OCI-LY7 (cell line): ENCODE measurements around the gene MED31. TPM values are rescaled to one million over a fixed set of nuclear protein-coding genes. Genes with fewer than 3 reads are reported as not detected.
A peak's percentile ranks its signal among the peaks of the same experiment; 100 is the strongest.

Experiments used
- BruUV-seq: library from RNA; stranded (reverse); fragments of 400-500 nt; replicated peaks from 2 replicates; lab custom pipeline; 2021; lab: Mats Ljungman, UMichigan
- CTCF ChIA-PET: fragments of 300-600 bp; sonication (Branson Sonifier 250); formaldehyde crosslinking; loops from one replicate; lab custom pipeline; 2022; ENCODE audit warnings: antibody characterized with exemption; ENCODE audit not compliant: unreplicated experiment; lab: Charles Lee
- POLR2A ChIA-PET: fragments of 300-600 bp; sonication (Branson Sonifier 250); formaldehyde crosslinking; loops from one replicate; lab custom pipeline; 2022; ENCODE audit warnings: antibody characterized with exemption; lab: Charles Lee
- DNase-seq: peaks from one replicate; pipeline ENCODE4 v3.0.0-alpha.2; 2015; ENCODE audit warnings: low spot score
- H2AFZ ChIP-seq: fragments of 200-600 bp; sonication (generic), shearing (Covaris generic); 2 replicates; pipeline ENCODE4 v1.6.1; 2014; ENCODE audit warnings: mild to moderate bottlenecking, antibody characterized with exemption, low read length, moderate library complexity
- H3K27ac ChIP-seq: fragments of 200-600 bp; sonication (generic); 2 replicates; pipeline ENCODE4 v1.5.1; 2014; ENCODE audit warnings: mixed run types, low read depth, mild to moderate bottlenecking, moderate library complexity, low read length, inconsistent platforms; ENCODE audit not compliant: poor library complexity, severe bottlenecking
- H3K36me3 ChIP-seq: fragments of 200-600 bp; sonication (generic); 2 replicates; pipeline ENCODE4 v1.6.1; 2014; ENCODE audit warnings: mild to moderate bottlenecking, antibody characterized with exemption, low read length, moderate library complexity, mixed read lengths; ENCODE audit not compliant: insufficient read depth
- H3K4me1 ChIP-seq: fragments of 200-600 bp; sonication (generic); 2 replicates; pipeline ENCODE4 v1.5.1; 2014; ENCODE audit warnings: mild to moderate bottlenecking, low read length; ENCODE audit not compliant: insufficient read depth, poor library complexity, severe bottlenecking
- H3K4me2 ChIP-seq: fragments of 200-600 bp; sonication (generic); 2 replicates; pipeline ENCODE4 v1.6.1; 2014; ENCODE audit warnings: mild to moderate bottlenecking, low read length
- H3K4me3 ChIP-seq: fragments of 200-600 bp; sonication (generic); 2 replicates; pipeline ENCODE4 v1.5.1; 2014; ENCODE audit warnings: mild to moderate bottlenecking, low read depth, low read length; ENCODE audit not compliant: poor library complexity, severe bottlenecking
- H3K79me2 ChIP-seq: fragments of 200-600 bp; sonication (generic); 2 replicates; pipeline ENCODE4 v1.6.1; 2016; ENCODE audit warnings: low read depth, mild to moderate bottlenecking, low read length, moderate library complexity, mixed read lengths; ENCODE audit not compliant: insufficient read depth
- H3K9me2 ChIP-seq: fragments of 200-600 bp; sonication (generic); 2 replicates; pipeline ENCODE4 v1.6.1; 2016; ENCODE audit warnings: mild to moderate bottlenecking, low read length, mixed read lengths; ENCODE audit not compliant: insufficient read depth
- H3K9me3 ChIP-seq: fragments of 200-600 bp; sonication (generic); 2 replicates; pipeline ENCODE4 v1.6.1; 2014; ENCODE audit warnings: mild to moderate bottlenecking, mixed run types, low read length, mixed read lengths
- H4K20me1 ChIP-seq: fragments of 200-600 bp; sonication (generic); 2 replicates; pipeline ENCODE4 v1.6.1; 2014; ENCODE audit warnings: mild to moderate bottlenecking, antibody characterized with exemption, low read length, moderate library complexity, mixed read lengths; ENCODE audit not compliant: insufficient read depth
- CTCF ChIP-seq: fragments of 200-600 bp; sonication (generic); conservative IDR thresholded peaks from 2 replicates; pipeline ENCODE4 v1.5.1; 2014; ENCODE audit warnings: mild to moderate bottlenecking, antibody characterized with exemption, low read length, moderate library complexity, mixed read lengths
- EZH2phosphoT487 ChIP-seq: fragments of 200-600 bp; sonication (generic); IDR thresholded peaks from 2 replicates; pipeline ENCODE4 v1.6.1; 2018; ENCODE audit warnings: low read depth, borderline replicate concordance, mild to moderate bottlenecking, mixed run types, antibody characterized with exemption, low read length, moderate library complexity, mixed read lengths
- intact Hi-C: fragments of 100-400 bp; cut with micrococcal nuclease; formaldehyde crosslinking; loops from one replicate; pipeline ENCODE4 v1.10.0; 2022; ENCODE audit not compliant: unreplicated experiment
- total RNA-seq, 2 experiments: library from RNA; depleted of rRNA in 1 of 2; stranded (reverse); fragments of >200 nt in 1 of 2; shearing (Covaris generic) in 1 of 2; gene quantifications; 2 replicates each; pipeline ENCODE4 v1.2.3, GENCODE V29; 2014 to 2022

Gene MED31
- total RNA-seq, 2 experiments from 2014 or later = 14.6 to 25.2 TPM

- Histone ChIP-seq H3K4me1 (peaks cover 20% of the 10 kb centered on the region), H3K4me3 (peak overlapping the region; percentile 89), H3K36me3 (peaks cover 36% of the 10 kb centered on the region), H3K9me2 (no peaks in the 10 kb centered on the region), H3K4me2 (peak overlapping the region; percentile 84), H2AFZ (peak overlapping the region; percentile 91; the same call in 1 of the 2 replicates), H3K27ac (peak overlapping the region; percentile 84), H3K9me3 (no peaks in the 10 kb centered on the region), H3K79me2 (peaks cover 27% of the 10 kb centered on the region; the same call in 1 of the 2 replicates), H4K20me1 (peaks cover 17% of the 10 kb centered on the region; the same call in 1 of the 2 replicates)
- ChIA-PET POLR2A (interaction anchor here (1.3 kb wide), 1 partner anchor 21 kb away, joined by 4 read pairs; no protein-coding TSS in a partner anchor), CTCF (no interaction called here)
- BruUV-seq = no TSS peak
- DNase-seq = peak; percentile 53
- no peak for TF ChIP-seq CTCF
- intact Hi-C loops = loop anchor here (1.0 kb wide), 1 partner anchor 11 kb away; the partner anchor contains the start of genes C17orf100 and MED31
Observed at GRCh38 chr17:6639586-6640535, 11.5 kb downstream of the MED31 start.

- POLR2A ChIA-PET = interaction anchor here (1.3 kb wide), 1 partner anchor 22 kb away, joined by 4 read pairs; no protein-coding TSS in a partner anchor
Observed at GRCh38 chr17:6639014-6639585, 12.3 kb downstream of the MED31 start.

More at GRCh38 chr17:6639014-6639585, 12.3 kb downstream of the MED31 start:
- intact Hi-C loops = no loop called here
- peak overlapping the region; percentile 84 for H3K4me2 ChIP-seq
- H3K27ac ChIP-seq = peak overlapping the region; percentile 84
- no peak for DNase-seq
- H3K36me3 ChIP-seq = peaks cover 34% of the 10 kb centered on the region
- CTCF ChIA-PET = no interaction called here
- BruUV-seq = no TSS peak
- H3K79me2 ChIP-seq = peaks cover 27% of the 10 kb centered on the region; the same call in 1 of the 2 replicates
- no peaks in the 10 kb centered on the region for H3K9me3 ChIP-seq
- H3K4me1 ChIP-seq = peaks cover 20% of the 10 kb centered on the region
- H3K4me3 ChIP-seq = peak overlapping the region; percentile 89
- H2AFZ ChIP-seq = no peak overlapping the region
- H4K20me1 ChIP-seq = peaks cover 12% of the 10 kb centered on the region; the same call in 1 of the 2 replicates
- H3K9me2 ChIP-seq = no peaks in the 10 kb centered on the region
- no peak for TF ChIP-seq CTCF
- TF ChIP-seq EZH2phosphoT487 = no peak
